Hypothalamus (tissue), 51 donors: Measurements from ENCODE around the gene FAM240A.

Experiments
- DNase-seq, 51 donors: peaks; one replicate each; lab custom pipeline; 2025; lab: John Stamatoyannopoulos, UW

FAM240A gene

GRCh38 chr3:46670891-46671427 is 58.6 kb downstream of the FAM240A start:
- no peak for DNase-seq

DNA sequence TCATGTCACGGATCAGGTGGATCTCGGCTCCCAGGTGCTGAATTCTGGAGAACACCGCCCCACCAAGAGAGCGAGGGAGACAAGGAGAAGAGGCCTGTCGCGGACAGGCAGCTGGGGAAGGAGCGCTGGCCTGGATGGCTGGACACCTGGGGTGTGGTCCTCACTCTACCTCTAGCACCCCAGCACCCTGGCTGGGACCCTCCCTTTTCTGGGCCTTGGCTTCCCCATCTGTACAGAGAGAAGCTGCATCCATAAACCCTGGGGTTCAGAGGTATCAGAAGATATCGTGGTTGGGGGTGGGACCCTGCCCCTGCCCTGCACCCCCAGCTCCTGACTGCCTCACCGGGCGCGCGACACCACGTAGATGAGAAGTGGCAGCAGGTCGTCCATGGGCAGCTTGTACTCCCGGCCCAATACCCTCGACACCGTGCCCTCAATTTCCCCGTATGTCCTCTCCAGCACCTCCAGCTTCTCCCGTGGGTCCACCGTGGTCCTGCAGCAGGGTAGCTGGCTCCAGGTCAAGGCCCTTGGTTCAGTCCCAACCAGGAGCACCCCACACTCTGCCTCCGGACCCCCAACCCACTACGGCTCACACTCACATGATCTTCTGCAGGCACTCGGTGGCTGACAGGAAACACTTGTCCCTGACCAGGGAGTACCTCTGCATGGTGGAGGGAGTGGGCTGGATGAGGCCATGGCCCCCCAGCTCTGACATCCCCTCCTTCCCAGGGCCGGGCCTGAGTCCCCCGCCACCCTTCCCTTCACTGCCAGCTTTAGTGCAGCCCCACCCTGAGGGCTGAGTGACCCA is 59.4 kb downstream of the FAM240A start:
- no peak for DNase-seq

DNA sequence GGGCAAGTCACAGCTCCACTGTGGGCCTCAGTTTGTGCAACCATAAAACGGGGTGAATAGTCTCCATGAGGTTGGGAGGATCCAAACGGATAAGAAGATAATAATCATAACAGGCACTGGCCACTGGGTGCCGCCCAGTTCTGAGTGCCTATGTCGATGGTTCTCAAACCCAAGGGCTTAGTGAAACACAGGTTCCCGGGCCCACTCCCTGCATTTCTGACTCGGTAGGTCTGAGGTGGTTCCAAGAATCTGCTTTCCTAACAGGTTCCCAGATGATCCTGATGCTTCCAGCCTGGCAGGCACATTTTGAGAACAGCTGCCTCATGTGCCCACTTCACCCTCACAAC is 60.0 kb downstream of the FAM240A start:
- no peak for DNase-seq

GRCh38 chr3:46673151-46674030 is 61.1 kb downstream of the FAM240A start:
- no peak for DNase-seq

DNA sequence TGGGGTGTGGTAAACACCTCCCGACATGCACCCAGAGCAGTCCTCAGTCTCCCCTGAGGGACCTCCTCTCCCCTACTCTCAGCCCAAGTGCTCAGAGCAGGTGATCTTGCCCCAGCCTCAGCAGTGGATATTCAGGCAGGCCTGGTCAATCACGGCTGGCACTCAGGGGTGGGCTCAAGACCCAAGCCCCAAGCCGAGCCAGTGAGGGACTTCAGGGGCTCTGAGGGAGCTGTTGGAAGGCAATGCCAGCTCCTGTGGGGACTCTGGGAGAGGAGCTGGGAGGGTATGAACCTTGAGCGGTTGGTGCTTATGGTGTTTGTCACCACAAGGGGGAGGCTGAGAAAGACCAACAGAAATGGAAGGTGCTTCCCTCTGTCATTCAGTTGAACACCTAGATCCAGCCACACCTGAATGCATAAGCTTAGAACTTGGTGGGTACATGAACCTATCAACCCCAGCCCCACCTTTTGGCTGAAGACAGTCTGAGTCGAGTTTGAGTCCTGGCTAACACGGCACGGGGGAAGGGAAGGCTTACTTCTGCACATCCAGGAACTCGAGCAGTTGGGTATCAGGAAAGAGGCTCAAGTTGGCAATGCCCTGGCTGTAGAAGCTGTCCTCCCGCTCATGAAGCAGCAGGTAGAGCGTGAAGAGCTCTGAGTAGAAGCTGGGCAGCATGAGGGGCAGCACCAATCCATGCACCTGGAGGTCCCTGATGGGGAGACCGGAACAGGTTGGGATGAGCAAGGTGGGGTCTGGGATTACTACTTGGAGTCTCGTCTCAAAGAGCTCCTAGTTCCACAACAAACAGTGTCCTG is 61.9 kb downstream of the FAM240A start:
- no peak for DNase-seq

- DNase-seq, result no peak
Measured at GRCh38 chr3:46675426-46675825, 63.1 kb downstream of the FAM240A start.
